Measurements from ENCODE around the gene RAD51B.

Gene RAD51B

GRCh38 chr14:68551045-68551683 is 731.6 kb downstream of the RAD51B start:
- no peak for DNase-seq (ENCODE audit: low spot score)

DNA sequence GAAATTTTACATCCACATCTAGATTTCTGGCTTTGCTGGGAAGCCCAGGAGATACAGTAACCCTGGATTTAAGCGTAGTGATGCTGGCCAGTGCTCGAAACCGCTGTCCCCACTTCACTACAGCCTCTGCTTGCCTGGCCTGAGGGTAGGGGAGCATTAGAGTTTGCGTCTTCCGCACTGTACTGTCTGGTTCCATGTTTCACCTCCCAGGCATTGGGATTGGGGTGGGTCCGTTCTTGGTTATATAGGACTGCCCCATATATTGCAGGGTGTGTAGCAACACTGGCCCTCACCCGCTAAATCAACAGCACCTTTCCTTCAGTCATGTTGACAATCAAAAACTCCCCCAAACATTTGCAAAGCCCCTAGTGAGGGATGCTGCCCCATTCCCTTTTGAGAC is 732.5 kb downstream of the RAD51B start:
- no peak for DNase-seq (ENCODE audit: low spot score)

- no peak for DNase-seq (ENCODE audit: low spot score)
Measured at GRCh38 chr14:68552602-68553001, 733.0 kb downstream of the RAD51B start.

DNA sequence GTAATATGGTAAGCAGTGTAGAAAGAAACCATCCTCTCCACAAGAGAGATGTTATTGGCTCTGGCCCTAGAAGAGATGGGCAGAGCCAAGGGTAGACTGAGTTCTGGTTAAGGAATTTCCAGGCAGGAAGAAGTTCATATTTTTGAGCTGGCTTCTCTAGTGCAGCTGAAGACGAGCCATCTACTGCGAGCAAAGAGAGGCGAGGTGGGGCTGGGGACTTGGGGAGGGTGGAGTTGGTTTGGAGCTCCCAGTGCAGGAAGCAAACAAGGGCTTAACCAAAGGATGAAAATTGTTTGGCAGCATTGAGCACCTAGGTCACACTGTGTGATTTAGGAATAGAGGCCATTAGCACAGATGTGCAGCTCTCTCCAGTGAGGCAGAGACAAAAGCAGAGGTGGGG is 733.7 kb downstream of the RAD51B start:
- DNase-seq (ENCODE audit: low spot score), result no peak

GRCh38 chr14:68554231-68554630 is 734.7 kb downstream of the RAD51B start:
- no peak for DNase-seq (ENCODE audit: low spot score)

- no peak for DNase-seq (ENCODE audit: low spot score)
Measured at GRCh38 chr14:68556253-68556652, 736.7 kb downstream of the RAD51B start.

- no peak for DNase-seq (ENCODE audit: low spot score)
Measured at GRCh38 chr14:68557648-68558047, 738.1 kb downstream of the RAD51B start.

DNA sequence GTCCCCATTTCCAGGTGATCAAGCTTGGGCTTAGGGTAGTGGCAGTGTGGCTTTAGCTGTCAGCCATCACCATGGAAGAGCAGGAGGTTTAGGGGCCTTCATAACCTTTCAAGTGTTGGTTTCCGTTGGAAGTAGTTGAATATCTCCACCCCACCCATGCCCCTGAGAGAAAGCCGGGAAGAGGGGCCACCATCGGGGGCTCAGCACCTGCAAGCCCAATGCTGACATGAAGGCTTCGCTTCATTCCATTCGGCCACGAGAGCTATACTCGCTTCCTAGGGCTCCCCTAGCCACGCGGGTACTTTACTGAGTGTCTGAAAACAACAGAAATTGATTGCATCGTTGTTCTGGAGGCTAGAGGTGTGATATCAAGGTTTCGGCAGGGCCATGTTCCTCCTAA is 738.5 kb downstream of the RAD51B start:
- no peak for DNase-seq (ENCODE audit: low spot score)

DNA sequence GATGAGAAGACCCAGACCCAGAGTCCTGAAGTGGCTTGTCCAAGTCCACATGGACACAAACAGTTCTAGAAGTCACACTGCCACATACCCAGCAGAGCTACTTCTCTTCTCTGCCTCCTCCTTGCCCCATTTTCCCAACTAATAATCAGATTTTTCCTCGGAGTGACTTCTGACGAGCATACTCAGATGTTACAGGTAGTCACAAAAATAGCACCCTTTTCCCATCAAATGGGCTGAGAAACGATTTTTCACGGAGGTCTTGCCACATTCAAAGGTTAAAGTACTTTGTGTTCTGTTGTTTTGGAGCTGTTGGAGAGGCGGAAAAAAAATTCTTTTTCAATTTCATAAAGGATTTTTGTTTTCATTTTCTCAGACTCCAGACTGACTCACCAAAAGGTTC is 740.4 kb downstream of the RAD51B start:
- DNase-seq (ENCODE audit: low spot score), result no peak

GRCh38 chr14:68561531-68562007 is 742.0 kb downstream of the RAD51B start:
- DNase-seq (ENCODE audit: low spot score), result no peak

- DNase-seq (ENCODE audit: low spot score), result no peak
Measured at GRCh38 chr14:68562911-68563250, 743.3 kb downstream of the RAD51B start.

- DNase-seq (ENCODE audit: low spot score), result no peak
Measured at GRCh38 chr14:68563251-68564131, 743.9 kb downstream of the RAD51B start.

GRCh38 chr14:68564191-68564825 is 744.7 kb downstream of the RAD51B start:
- no peak for DNase-seq (ENCODE audit: low spot score)

GRCh38 chr14:68564826-68565759 is 745.5 kb downstream of the RAD51B start:
- no peak for DNase-seq (ENCODE audit: low spot score)

- DNase-seq (ENCODE audit: low spot score), result no peak
Measured at GRCh38 chr14:68566075-68566474, 746.5 kb downstream of the RAD51B start.

GRCh38 chr14:68568907-68569897 is 749.6 kb downstream of the RAD51B start:
- peak; percentile 61 for DNase-seq (ENCODE audit: low spot score)

DNA sequence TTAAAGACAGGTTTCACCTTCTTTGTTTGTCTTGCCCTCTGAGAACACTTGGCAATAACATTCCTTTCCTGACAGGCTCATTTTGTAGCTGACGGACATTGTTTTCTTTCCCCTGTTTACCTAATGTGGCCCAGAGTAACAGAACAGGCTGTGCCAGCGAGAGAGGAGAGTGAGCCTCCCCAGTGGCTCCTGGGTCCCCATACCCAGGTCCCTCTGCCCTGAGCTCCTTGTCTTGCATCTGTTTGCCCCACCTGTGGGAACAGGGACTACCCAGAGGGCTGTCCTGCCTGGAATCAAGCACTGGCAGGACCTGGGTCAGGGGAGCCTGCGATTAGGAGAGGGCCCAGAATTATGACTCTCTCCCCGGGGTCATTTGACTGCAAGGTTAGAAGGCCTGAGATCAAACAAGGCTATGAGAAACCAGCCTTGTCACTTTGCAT is 750.4 kb downstream of the RAD51B start:
- DNase-seq (ENCODE audit: low spot score), result no peak

DNA sequence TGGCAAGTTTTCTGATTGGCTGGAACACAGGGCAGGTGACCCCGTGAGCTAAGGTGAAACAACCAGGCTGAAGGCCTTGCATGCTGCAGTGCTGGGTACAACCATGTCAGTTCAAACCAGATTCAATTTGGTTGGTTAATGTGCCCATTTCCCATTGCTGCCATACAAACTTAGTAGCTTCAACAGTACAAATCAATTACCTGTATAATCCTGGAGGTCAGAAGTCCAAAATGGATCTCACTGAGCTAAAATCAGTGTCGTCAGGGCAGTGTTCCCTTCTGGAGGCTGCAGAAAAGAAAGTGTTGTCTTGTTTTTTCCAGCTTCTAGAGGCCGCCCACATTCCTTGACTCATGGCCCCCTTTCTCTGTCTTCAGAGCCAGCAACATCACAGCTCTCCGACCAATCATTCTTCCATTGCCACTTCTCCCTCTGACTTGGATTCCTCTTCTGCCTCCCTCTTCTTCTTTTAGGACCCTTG is 751.6 kb downstream of the RAD51B start:
- DNase-seq (ENCODE audit: low spot score), result no peak

DNA sequence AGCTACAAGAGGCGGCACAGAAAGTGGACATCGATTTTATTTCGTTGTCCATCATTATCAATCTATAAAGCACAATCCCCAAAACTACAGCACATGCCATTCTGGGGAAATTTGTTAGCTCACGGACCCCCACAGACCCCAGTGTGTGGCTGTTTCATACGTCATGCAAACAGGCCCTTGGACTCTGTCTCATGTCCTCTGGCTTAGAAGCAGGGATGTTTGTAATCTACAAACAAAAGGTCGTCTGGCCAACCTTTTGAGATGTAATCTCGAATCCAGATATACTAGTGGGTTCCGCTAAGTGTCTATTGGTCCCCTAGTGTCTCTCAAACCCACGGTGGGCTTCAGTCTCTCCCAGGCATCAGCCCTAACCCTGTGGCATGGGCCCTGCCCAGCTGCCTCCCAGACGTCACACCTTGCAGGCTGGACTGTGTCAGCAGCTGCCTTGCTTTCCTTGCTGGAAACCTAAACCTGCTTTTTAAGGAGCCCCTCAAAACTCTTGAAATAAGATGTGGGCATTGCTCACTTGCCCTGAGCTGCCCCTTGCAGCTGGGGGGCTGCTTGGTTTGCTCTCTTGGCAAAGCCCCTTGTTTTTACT is 752.4 kb downstream of the RAD51B start:
- DNase-seq (ENCODE audit: low spot score), result no peak

- no peak for DNase-seq (ENCODE audit: low spot score)
Measured at GRCh38 chr14:68573126-68573525, 753.5 kb downstream of the RAD51B start.

All from globus pallidus (tissue), 1 donor.